Thoracic aorta (tissue), 2 donors: Measurements from ENCODE around the gene HECW1. TPM values are rescaled to one million over a fixed set of nuclear protein-coding genes. Genes with fewer than 3 reads are reported as not detected.

Experiments
- ATAC-seq: fragments of 150-250 bp; one replicate; pipeline ENCODE4 v1.8.0; 2017; ENCODE audit warnings: low read depth; ENCODE audit not compliant: insufficient number of reproducible peaks, low FRiP score
- DNase-seq: peaks from one replicate; pipeline ENCODE4 v3.0.0-alpha.2; 2020; ENCODE audit warnings: low spot score
- H3K27ac ChIP-seq, 2 donors: fragments of 200-600 bp; sonication (generic); 1 replicate in 1 of 2; 2 replicates in 1 of 2; pipeline ENCODE4 v1.5.1; 2016; ENCODE audit warnings: mild to moderate bottlenecking in 2 of 2, moderate library complexity in 2 of 2
- H3K27me3 ChIP-seq: fragments of 200-600 bp; sonication (generic); replicated peaks from 2 replicates; pipeline ENCODE4 v1.6.0; 2016; ENCODE audit warnings: mild to moderate bottlenecking; ENCODE audit not compliant: insufficient read depth
- H3K36me3 ChIP-seq: fragments of 200-600 bp; sonication (generic); one replicate; pipeline ENCODE4 v1.5.1; 2016
- H3K4me1 ChIP-seq, 2 donors: fragments of 200-600 bp; sonication (generic); 1 replicate in 1 of 2; 2 replicates in 1 of 2; pipeline versions ENCODE4 v1.5.1 to v1.6.0; 2016; ENCODE audit warnings: low read depth in 2 of 2, mild to moderate bottlenecking in 1 of 2; ENCODE audit not compliant: control insufficient read depth in 1 of 2
- H3K4me3 ChIP-seq: fragments of 200-600 bp; sonication (generic); 2 replicates; pipeline ENCODE4 v1.5.1; 2016; ENCODE audit warnings: mild to moderate bottlenecking
- H3K9me3 ChIP-seq: fragments of 200-600 bp; sonication (generic); 2 replicates; pipeline ENCODE4 v1.5.1; 2016
- CTCF ChIP-seq: fragments of 200-600 bp; sonication (generic); IDR thresholded peaks from one replicate; pipeline ENCODE4 v1.5.1; 2019; ENCODE audit warnings: antibody characterized with exemption
- total RNA-seq, 2 donors: library from RNA; depleted of rRNA; stranded (reverse); fragments of >200 nt; gene quantifications; one replicate each; pipeline versions ENCODE4 v1.1.0 to v1.2.3, GENCODE V29; 2016

The HECW1 gene
- total RNA-seq, 2 donors from 2014 or later = 0.28 to 2.3 TPM

GRCh38 chr7:43612599-43613589 is 500.4 kb downstream of the HECW1 start:
- peaks cover 17% of the 10 kb centered on the region for H3K36me3 ChIP-seq
- no peak for ATAC-seq
- H3K27ac ChIP-seq = peak overlapping the region; percentile 56 to 68
- H3K4me1 ChIP-seq = peaks cover 37 to 55% of the 10 kb centered on the region in 2 donors
- H3K4me3 ChIP-seq = peak overlapping the region; percentile 50
- H3K27me3 ChIP-seq = no peaks in the 10 kb centered on the region
- no peaks in the 10 kb centered on the region for H3K9me3 ChIP-seq
- no peak for DNase-seq
- no peak for TF ChIP-seq CTCF

Other genes with a start within 250 kb of the HECW1 start
- gene C7orf25, start 200.6 kb upstream of the HECW1 start, total RNA-seq = 10 to 100 TPM; 17.1 to 18.1 TPM
- gene PSMA2, start 180.5 kb upstream of the HECW1 start, total RNA-seq = 10 to 100 TPM; 30.2 to 53.6 TPM
- 10 to 100 TPM; 38.3 to 54.8 TPM for gene MRPL32, start 180.3 kb upstream of the HECW1 start, total RNA-seq